Ovary (tissue), 9 donors: ENCODE results near the gene MARS1. TPM values are rescaled to one million over a fixed set of nuclear protein-coding genes. Genes with fewer than 3 reads are reported as not detected.

Experiments used
- DNase-seq, 5 donors: peaks; one replicate each; pipeline ENCODE4 v3.0.0-alpha.2; 2019 to 2020
- H3K27ac ChIP-seq, 2 donors: fragments of 200-600 bp; one replicate each; pipeline versions ENCODE4 v1.5.1 to v1.8.0; 2019 to 2022
- H3K27me3 ChIP-seq: fragments of 200-600 bp; one replicate; pipeline ENCODE4 v1.8.0; 2022
- H3K36me3 ChIP-seq: fragments of 200-600 bp; sonication (generic); one replicate; pipeline ENCODE4 v1.5.1; 2019
- H3K4me1 ChIP-seq: one replicate; pipeline ENCODE4 v1.8.1; 2013; ENCODE audit warnings: mild to moderate bottlenecking, moderate library complexity; ENCODE audit not compliant: insufficient read depth
- H3K4me3 ChIP-seq: fragments of 200-600 bp; sonication (generic); one replicate; pipeline ENCODE4 v1.5.1; 2017
- H3K9me3 ChIP-seq, 2 donors: fragments of 200-600 bp in 1 of 2; sonication (generic) in 1 of 2; one replicate each; pipeline versions ENCODE4 v1.5.1 to v1.8.1; 2013 to 2019; ENCODE audit warnings: mild to moderate bottlenecking in 1 of 2, moderate library complexity in 1 of 2
- EP300 ChIP-seq: sonication (generic); formaldehyde crosslinking; IDR thresholded peaks from one replicate; pipeline ENCODE4 v1.6.1; 2017; ENCODE audit warnings: antibody characterized with exemption
- POLR2A ChIP-seq: fragments of 450-650 bp; IDR thresholded peaks from one replicate; pipeline ENCODE4 v1.6.1; 2017; ENCODE audit warnings: antibody characterized with exemption, mild to moderate bottlenecking, moderate library complexity
- WGBS, 3 donors: extraction: QIAGEN DNeasy Blood & Tissue Kit in 1 of 3; methylation state at CpG; one replicate each; pipeline versions ENCODE4 v1.1.5 to v1.1.7; 2013 to 2017; 5-methylcytosine and 5-hydroxymethylcytosine counted together
- intact Hi-C, 4 donors: fragments of 100-400 bp; cut with DNase I; formaldehyde crosslinking; loops; one replicate each; pipeline versions ENCODE4 v1.11.0 to v1.15.1; 2022 to 2023
- polyA plus RNA-seq, 2 donors: library from polyadenylated mRNA; stranded (reverse); fragments of 200-250 nt in 1 of 2; fragments of 350-450 nt in 1 of 2; fragmentation: Illumina TruSeq in 1 of 2; extraction: RNeasy Lipid Tissue Mini Kit (QIAGEN cat#74804) in 1 of 2; gene quantifications; one replicate each; pipeline ENCODE4 v1.2.3, GENCODE V29; 2013 to 2014
- total RNA-seq, 7 donors: library from RNA; depleted of rRNA in 2 of 7; stranded (reverse); fragments of >200 nt in 2 of 7; fragmentation: NEBNext Ultra II Directional in 3 of 7; extraction: Animal tissue kit (Norgen Biotek cat#: 25700) in 3 of 7; gene quantifications; one replicate each; pipeline versions ENCODE4 v1.1.0 to v1.2.4, GENCODE V29; 2016 to 2023
- TF ChIP-seq, protein P1 (sequence below), 3 donors: fragments of 450-650 bp in 2 of 3; fragments of 200-600 bp in 1 of 3; IDR thresholded peaks; one replicate each; pipeline versions ENCODE4 v1.5.1 to v1.8.0; 2016 to 2022; ENCODE audit warnings: antibody characterized with exemption in 3 of 3, mild to moderate bottlenecking in 1 of 3
- donor health status: DM: no; HTN: no; CAD: no; lungs with moderate emphysema.
- donor health status: DM: no; HTN: no; CAD: no.
- donor health status: Bipolar disorder and iron deficiency.
- donor health status: DM: yes; HTN: yes; CAD: no.
- donor health status: DM: no; HTN: no; CAD: no.
- donor health status: DM: yes; HTN: yes; CAD: no.

MARS1 gene
- total and polyA plus RNA-seq, 9 donors, result 21.1 to 479 (median 66.4) TPM

GRCh38 chr12:57525615-57526383, 37.9 kb downstream of the MARS1 start:
- Histone ChIP-seq H3K4me3 (no peak overlapping the region), H3K36me3 (no peaks in the 10 kb centered on the region), H3K27me3 (no peaks in the 10 kb centered on the region), H3K4me1 (peaks cover 14% of the 10 kb centered on the region), H3K27ac (no peak overlapping the region), H3K9me3 (no peaks in the 10 kb centered on the region)
- TF ChIP-seq, protein P1, sequence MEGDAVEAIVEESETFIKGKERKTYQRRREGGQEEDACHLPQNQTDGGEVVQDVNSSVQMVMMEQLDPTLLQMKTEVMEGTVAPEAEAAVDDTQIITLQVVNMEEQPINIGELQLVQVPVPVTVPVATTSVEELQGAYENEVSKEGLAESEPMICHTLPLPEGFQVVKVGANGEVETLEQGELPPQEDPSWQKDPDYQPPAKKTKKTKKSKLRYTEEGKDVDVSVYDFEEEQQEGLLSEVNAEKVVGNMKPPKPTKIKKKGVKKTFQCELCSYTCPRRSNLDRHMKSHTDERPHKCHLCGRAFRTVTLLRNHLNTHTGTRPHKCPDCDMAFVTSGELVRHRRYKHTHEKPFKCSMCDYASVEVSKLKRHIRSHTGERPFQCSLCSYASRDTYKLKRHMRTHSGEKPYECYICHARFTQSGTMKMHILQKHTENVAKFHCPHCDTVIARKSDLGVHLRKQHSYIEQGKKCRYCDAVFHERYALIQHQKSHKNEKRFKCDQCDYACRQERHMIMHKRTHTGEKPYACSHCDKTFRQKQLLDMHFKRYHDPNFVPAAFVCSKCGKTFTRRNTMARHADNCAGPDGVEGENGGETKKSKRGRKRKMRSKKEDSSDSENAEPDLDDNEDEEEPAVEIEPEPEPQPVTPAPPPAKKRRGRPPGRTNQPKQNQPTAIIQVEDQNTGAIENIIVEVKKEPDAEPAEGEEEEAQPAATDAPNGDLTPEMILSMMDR (IDR thresholded peaks at IDR 0.05), result no peak
- TF ChIP-seq EP300, result no peak
- TF ChIP-seq POLR2A, result no peak
- intact Hi-C loops, result no loop called here
- peak in 2 of 5 donors; percentile 31 to 37 for DNase-seq
- WGBS, 3 donors, result 79 to 80% (median 79%) methylated on average over 16 of the region's 16 CpGs

- intact Hi-C loops, result no loop called here
- Histone ChIP-seq H3K9me3 (no peaks in the 10 kb centered on the region), H3K4me1 (peaks cover 9% of the 10 kb centered on the region), H3K27ac (no peak overlapping the region), H3K36me3 (no peaks in the 10 kb centered on the region), H3K4me3 (no peak overlapping the region), H3K27me3 (no peaks in the 10 kb centered on the region)
- DNase-seq, result no peak
- no peak for TF ChIP-seq EP300
- TF ChIP-seq POLR2A, result no peak
- TF ChIP-seq, protein P1 (IDR thresholded peaks at IDR 0.05), result no peak
- WGBS, 3 donors, result 63 to 75% (median 68%) methylated on average over 4 of the region's 4 CpGs
Measured at GRCh38 chr12:57526477-57527126, 38.7 kb downstream of the MARS1 start.

DNA sequence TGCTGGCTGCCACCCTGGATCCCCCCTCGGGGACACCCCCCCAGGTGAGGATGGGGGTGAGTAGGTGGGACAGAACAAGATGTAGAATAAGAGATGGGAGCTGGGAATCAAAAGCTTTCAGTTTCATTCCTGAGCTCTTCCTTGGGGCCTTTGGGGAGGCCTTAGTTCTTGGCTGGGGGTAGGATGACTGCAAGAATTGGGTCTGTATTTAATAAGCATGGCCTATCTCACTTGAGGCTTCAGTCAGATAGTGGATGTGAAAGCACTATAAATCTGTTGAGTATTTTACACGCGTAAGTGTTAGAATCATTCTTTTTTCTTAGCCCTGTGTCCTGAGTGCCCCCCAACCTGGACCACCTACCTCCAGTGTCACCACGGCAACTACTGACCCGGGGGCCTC, 39.3 kb downstream of the MARS1 start:
- no peak overlapping the region for H3K4me3 ChIP-seq
- WGBS, 3 donors, result 56 to 62% (median 58%) methylated on average over 5 of the region's 5 CpGs
- DNase-seq, result no peak
- no peaks in the 10 kb centered on the region for H3K36me3 ChIP-seq
- H3K4me1 ChIP-seq, result peaks cover 7% of the 10 kb centered on the region
- intact Hi-C loops, result no loop called here
- TF ChIP-seq EP300 (no peak), POLR2A (no peak)
- TF ChIP-seq, protein P1 (IDR thresholded peaks at IDR 0.05), result no peak
- H3K27ac ChIP-seq, result no peak overlapping the region
- H3K27me3 ChIP-seq, result no peaks in the 10 kb centered on the region
- no peaks in the 10 kb centered on the region for H3K9me3 ChIP-seq

DNA sequence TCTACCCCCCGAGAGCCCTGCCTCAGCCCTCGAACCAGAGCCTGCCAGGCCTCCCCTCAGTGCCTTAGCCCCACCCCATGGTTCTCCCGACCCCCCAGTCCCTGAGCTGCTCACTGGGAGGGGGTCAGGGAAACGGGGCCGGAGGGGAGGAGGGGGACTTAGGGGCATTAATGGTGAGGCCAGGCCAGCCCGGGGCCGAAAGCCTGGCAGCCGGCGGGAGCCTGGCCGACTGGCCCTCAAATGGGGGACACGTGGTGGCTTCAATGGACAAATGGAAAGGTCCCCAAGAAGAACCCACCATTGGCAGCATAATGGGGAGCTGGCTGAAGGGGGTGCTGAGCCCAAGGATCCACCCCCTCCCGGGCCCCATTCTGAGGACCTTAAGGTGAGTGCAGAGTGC, 40.3 kb downstream of the MARS1 start:
- 70 to 76% (median 75%) methylated on average over 12 of the region's 12 CpGs for WGBS, 3 donors

More for the DNA sequence above, 40.3 kb downstream of the MARS1 start:
- H3K36me3 ChIP-seq, result no peaks in the 10 kb centered on the region
- no peak overlapping the region for H3K27ac ChIP-seq
- no peaks in the 10 kb centered on the region for H3K27me3 ChIP-seq
- no peak for DNase-seq
- intact Hi-C loops, result no loop called here
- TF ChIP-seq EP300 (no peak), POLR2A (no peak)
- TF ChIP-seq, protein P1 (IDR thresholded peaks at IDR 0.05), result no peak
- H3K4me3 ChIP-seq, result no peak overlapping the region
- H3K4me1 ChIP-seq, result peaks cover 7% of the 10 kb centered on the region
- H3K9me3 ChIP-seq, result no peaks in the 10 kb centered on the region
